SKM-1 treated with dmso at 0.1 percent for 144 hours (cell line): ENCODE results near the gene CHST8.
"Not testable (repeated sequence)": the region's sequence is repeated elsewhere in the genome, so short reads cannot be mapped to it uniquely, and the experiment has no call there.

Experiments used
- DNase-seq: peaks from one replicate; lab custom pipeline; 2025; ENCODE audit not compliant: unreplicated experiment; lab: John Stamatoyannopoulos, UW

The CHST8 gene

GRCh38 chr19:33618363-33618762 is 3.4 kb upstream of the CHST8 start:
- DNase-seq: not testable (repeated sequence)

GRCh38 chr19:33618884-33619283 is 2.9 kb upstream of the CHST8 start:
- DNase-seq: no peak

GRCh38 chr19:33620611-33621010 is 1.1 kb upstream of the CHST8 start:
- no peak for DNase-seq

GRCh38 chr19:33621065-33621785 is 528 bp upstream of the CHST8 start:
- DNase-seq: no peak

DNA sequence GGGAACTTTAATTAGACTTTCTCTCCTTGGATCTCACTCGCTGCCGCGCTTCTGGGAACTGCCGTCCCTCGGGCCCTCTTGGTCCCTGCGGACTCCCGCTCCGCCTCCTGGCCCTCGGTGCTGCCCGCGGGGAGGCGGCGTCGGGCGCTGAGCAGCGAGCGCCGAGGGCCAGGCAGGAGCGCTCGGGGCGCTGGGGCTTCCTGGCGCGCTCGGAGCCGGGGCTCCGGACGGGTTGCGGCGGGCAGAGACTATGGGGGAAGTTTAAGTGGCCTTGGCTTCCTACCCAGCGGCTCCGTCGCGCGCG is 704 bp downstream of the CHST8 start:
- no peak for DNase-seq

DNA sequence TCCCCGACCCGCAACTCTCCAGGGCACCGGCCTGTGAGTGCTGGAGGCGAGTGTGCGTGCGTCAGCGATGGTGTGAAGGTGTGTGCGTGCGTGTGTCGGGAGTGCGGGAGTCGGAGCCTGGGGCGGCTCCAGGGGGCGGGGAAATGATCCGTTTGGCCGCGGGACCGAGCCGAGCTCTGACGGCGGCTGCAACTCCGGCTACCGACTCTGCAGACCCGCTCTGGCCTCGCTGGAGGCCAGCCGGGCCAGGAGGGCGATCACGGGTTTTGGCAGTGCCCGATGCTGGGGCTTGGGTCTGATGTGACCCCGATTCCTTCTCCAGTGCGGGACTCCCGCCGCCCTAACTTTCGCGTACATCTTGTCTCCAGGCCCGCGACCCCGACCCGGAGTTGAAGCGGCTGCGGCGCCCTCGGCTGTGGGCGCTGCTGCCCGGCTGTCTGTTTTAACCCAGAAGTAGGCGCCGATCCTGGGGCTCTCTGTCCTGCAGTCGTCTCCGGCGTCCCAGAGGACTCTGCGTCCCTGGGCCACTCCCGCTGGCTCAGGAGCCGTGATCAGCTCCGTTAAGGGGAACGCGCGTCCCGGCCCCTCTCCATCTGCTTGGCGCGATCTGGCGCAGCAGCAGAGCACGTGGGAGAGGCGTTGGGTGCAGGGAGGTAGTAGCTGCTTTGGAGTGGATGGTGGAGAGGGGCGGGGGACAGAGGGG is 1.2 kb downstream of the CHST8 start:
- DNase-seq: no peak

DNA sequence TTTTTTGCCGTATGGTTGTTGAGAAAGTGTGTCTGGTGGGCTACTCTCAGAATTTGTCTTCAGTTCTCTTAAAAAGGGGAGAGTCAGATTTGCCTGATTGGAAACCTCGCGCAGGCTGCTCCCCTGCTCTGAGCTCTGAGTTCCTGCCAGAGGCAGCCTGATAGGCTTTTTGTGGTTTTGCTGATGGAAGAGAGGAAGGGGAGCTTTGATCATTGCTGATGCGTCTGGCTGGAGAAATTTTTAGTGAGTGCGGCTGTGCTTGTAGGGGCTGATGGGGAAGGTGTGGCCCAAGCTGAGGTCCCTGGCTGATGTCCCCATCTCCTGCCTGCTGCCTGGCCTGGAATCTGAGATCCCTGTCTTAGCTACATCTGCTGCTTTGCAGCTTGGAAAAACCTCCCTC is 2.8 kb downstream of the CHST8 start:
- DNase-seq: no peak

GRCh38 chr19:33627526-33627925 is 5.8 kb downstream of the CHST8 start:
- no peak for DNase-seq

- DNase-seq: no peak
Observed at GRCh38 chr19:33627962-33628839, 6.4 kb downstream of the CHST8 start.

GRCh38 chr19:33628921-33629825 is 7.4 kb downstream of the CHST8 start:
- DNase-seq: no peak

DNA sequence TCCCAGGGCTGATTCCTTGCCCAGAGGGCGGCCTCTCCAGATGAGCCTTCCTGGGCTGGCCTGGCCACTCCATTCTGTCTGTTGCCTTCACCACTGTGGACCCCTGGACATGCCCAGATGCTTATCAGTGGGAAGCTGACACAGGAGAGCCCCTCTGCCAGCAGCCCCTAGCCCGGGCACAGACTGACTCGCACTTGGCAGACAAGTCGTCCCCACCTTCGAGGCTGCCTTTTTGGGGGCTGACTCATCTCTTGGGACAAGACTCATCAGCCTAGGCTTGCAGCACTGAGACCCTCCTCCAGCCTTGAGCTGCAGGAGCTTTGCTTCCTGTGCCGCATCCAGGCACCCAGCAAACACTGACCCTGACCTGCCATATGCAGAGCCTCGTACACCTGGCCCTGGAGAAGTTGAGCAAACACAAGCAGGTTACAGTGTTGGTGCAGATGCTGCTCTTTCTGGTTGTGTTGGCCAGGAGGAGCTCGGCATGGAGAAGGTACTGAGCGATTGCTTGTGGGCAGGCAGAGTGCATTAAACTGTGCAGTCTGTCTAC is 8.1 kb downstream of the CHST8 start:
- no peak for DNase-seq

GRCh38 chr19:33630880-33631608 is 9.3 kb downstream of the CHST8 start:
- no peak for DNase-seq

GRCh38 chr19:33631609-33631973 is 9.8 kb downstream of the CHST8 start:
- no peak for DNase-seq

GRCh38 chr19:33634361-33635091 is 12.8 kb downstream of the CHST8 start:
- DNase-seq: no peak

DNA sequence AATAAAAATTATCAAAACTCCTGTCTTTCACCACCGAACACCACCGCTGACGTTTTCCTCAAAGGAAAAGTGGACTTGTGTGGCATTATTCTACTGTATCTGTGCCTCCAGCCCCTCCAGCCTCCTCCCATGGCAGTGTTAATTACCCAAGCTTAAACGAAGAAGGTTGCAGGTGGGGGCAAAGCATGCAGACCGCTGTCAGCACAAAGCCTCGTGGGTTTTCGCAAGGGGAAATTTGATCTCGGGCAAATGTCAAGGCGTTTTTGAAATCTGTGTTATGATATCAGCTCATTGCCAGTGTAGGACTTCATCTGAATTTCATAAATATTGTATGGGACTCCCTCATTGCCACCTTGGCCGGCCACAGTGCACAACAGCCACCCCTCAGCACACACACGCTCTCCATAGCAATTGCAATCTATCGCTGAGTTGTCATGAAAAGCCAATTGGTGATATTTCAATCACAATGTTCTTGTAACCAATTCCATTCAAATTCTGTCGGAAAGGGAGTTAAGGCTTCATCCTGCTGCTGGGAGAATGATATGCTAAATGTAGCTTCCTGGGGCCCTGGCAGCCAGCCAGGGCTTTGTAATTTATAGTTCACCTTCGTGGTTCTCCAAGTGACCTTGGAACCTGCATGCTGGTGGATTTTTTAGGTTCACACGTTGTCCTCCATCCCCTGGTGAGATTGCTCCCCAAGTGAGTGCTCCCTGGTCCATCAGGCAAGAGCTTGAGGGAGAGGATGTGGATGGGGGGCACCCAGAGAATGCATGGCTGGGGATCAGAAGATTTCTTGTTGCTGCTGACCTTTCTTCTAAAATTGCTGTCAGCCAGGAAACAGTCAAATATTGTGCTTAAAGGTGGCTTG is 16.6 kb downstream of the CHST8 start:
- no peak for DNase-seq

- no peak for DNase-seq
Observed at GRCh38 chr19:33639035-33639681, 17.4 kb downstream of the CHST8 start.

DNA sequence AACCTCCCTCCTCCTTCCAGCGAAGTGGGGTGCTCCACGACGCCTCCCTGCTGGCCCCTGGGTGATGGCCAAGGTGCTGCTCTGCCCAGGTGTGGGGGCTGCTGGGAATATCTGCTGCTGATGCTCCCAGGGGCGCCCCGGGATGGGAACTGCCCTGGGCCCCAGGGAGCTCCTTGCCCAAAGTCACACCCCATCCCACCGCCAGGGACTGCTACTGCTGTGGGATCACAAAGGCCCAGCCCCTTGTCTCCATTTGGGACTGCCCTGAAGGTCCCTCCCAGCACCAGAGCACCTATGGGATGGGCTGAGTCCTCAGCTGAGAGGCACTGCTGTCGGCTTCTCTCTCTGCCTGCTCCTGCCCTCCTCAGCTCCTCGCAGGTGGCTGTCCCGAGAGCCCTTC is 19.0 kb downstream of the CHST8 start:
- DNase-seq: no peak

DNA sequence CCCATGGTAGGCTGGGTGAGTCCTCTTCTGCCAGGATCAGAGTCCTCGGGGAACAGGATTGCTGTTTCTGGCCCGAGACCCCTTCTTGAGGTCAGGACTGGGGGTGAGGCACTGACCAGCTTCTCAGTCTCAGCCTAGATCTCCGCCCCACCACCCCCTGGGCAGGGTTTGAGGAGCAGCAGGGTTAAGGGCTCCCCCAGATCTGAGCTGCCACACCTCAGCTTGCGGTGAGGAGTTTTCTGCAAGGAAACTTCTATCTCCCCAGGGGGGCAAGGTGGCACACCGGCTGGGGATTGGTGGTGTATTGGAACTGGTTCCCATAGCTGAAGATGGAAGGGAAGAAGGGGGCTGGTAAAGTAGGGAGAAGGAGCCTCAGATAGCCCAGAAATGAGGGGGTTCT is 19.5 kb downstream of the CHST8 start:
- DNase-seq: no peak
